HG02870 (cell line): ENCODE measurements around the gene C3orf22.

Experiments used
- ATAC-seq: cut with Tn5 transposase; IDR thresholded peaks from one replicate; pipeline ENCODE4 v1.9.1; 2021; ENCODE audit warnings: mild to moderate bottlenecking, moderate library complexity; ENCODE audit not compliant: unreplicated experiment

Gene C3orf22

GRCh38 chr3:126557415-126557745 is 1.4 kb downstream of the C3orf22 start:
- ATAC-seq: no peak

- no peak for ATAC-seq
Observed at GRCh38 chr3:126556637-126557414, 1.9 kb downstream of the C3orf22 start.

- ATAC-seq: no peak
Observed at GRCh38 chr3:126555795-126556636, 2.7 kb downstream of the C3orf22 start.

DNA sequence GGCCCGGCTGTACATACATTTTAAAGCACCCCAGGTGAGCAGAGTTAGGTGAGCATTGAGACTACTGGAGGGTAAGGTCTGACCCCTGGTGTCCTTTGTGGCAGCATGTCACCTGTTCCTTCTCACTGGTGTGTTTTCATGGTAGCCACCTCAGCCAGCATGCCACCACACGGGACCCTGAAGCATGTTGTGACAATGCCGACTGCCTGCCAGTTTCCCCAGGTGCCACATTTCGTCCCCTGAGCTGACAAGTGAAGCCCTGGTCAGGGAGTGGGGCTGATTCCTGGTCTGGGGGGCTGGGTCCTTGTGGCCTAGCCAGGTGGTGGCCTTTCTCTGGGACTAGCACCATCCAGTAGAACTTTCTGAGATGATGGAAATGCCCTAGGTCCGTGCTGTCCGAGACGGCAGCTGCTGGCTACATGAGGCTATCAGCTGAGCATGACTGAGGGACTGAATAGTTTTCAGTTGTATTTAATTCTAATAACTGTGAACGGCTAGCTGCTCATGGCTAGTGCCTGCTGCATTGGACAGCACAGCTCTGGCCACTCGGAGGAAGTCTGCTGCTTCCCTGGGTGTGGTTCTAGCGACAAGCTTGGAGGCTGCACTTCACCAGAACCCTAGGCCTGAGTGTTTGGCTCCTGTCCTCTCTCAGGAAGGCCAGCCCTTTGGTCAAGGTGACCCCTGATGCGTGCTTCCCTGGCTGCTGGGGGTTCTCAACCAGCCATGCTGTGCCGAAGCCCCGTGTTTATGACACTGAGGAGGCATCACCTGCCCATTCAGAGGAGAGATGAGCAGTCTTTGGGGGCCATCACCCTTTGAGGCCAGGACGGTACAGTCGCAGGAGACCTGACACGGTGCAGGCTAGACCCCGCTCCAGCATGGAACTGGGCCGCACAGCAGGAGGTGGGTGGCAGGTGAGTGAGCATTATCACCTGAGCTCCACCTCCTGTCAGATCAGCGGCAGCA is 3.9 kb downstream of the C3orf22 start:
- ATAC-seq: no peak

- ATAC-seq: no peak
Observed at GRCh38 chr3:126553284-126554084, 5.2 kb downstream of the C3orf22 start.

- ATAC-seq: no peak
Observed at GRCh38 chr3:126552688-126553283, 5.9 kb downstream of the C3orf22 start.

GRCh38 chr3:126551839-126552687 is 6.7 kb downstream of the C3orf22 start:
- no peak for ATAC-seq

DNA sequence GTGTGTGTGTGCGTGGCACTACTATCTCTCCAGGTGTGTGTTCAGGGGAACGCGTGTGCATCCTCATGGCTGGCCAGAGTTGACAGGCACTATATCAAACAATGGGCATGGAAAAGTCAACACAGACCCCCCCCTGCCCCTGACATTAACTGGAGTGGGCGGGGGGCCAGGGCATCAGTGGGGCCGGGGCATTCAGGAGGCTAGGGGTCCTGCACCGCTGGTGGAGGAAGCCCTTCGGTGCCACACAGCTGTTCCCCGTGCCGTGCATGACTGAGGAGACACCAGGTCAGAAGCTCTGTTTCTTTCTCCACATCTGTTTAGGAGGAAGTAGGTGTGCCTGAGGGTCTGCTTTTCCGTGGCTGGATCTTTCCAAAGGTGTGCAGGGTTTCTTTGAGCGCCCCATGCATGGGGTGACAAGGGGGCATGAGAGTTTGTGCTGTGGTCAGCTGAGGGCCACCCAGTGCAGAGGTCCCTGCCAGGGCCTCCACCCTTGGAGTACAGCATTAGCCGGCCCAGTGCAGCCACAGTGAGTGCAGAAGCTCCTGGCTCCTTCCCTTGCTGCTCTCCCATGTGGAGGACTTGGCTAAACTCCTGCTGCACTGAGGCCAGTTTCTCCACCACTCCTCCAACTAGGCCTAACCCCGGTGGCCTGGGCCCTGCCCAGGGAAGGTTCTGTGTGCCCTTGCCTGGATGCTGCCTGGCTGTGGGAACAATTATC is 7.5 kb downstream of the C3orf22 start:
- no peak for ATAC-seq

DNA sequence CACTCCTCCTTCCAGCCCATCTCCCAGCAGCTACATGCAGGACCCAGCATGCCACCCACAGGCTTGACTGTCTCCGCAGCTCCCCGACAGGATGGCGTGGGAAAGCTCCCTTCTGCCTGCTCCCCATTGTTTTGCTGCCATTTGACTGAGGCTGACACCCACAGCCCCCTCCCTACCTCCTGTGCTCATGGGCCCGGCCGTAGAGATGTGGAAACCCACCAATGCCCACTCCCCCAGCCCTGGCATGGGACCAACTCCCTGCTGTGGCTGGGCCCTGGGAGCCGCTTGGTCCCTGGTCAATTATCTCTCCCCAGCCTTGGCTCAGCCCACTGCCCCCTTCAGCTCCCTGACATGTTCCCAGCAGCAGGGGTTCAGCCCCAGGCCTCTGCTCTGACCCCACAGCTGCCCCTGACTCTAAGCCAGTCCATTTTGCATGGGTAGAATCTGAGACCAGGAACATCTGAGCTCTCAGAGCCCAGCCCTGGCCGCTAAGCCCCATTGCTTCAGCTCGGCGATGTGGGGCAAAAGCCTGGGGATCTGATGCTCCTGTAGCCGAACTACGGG is 8.2 kb downstream of the C3orf22 start:
- ATAC-seq: no peak

DNA sequence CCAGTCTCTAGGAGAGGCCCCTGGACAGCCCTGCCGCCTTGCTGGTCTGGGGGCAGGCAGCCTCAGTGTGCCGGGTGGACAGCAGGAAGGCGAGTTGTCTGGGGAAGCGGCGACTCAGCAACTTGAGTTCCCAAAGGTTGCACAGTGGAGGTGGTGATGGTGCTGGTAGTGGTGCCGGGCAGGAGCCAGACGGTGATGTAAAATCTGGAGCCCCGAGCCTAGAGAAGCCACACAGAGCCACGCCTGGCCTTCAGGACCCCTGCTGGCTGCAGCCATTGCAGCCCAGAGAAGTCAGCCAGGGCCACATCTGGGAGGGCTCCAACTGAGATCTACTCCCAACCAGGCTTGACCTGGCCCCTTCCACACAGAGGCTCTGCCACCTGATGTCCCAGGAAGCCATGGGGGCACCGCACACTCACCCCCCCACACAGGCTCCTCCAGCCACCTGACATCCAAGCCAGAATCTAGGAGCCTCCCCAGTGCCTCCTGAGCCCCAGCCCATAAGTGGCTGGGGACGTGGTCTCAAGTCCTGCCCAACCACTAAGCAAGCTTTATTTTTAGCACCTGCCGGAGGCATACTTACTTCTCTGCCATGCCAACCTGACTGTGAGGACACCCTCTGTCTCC is 8.8 kb downstream of the C3orf22 start:
- no peak for ATAC-seq

GRCh38 chr3:126548556-126549466 is 9.9 kb downstream of the C3orf22 start:
- no peak for ATAC-seq

DNA sequence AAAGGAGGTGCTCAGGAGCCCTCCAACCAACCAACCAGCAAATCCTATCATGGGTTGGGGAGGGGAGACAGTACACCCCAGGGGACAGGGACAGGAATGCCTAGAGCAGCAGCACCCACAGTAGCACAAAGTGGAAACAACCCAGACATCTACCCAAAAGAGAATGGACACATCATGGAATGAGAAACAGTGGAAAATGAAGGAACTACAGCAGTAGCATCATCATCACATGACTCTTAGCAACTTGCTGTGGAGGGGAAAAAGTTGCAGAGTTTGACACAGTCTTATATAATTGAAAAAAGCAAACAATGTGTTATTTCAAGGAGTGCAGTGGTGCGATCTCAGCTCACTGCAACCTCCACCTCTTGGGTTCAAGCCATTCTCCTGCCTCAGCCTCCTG is 11.0 kb downstream of the C3orf22 start:
- no peak for ATAC-seq

- ATAC-seq: no peak
Observed at GRCh38 chr3:126546549-126547239, 12.0 kb downstream of the C3orf22 start.

- no peak for ATAC-seq
Observed at GRCh38 chr3:126546013-126546412, 12.7 kb downstream of the C3orf22 start.

GRCh38 chr3:126545544-126545943 is 13.2 kb downstream of the C3orf22 start:
- no peak for ATAC-seq
